ENCODE measurements around the gene ARHGEF1.
A peak's percentile ranks its signal among the peaks of the same experiment; 100 is the strongest.

The ARHGEF1 gene

DNA sequence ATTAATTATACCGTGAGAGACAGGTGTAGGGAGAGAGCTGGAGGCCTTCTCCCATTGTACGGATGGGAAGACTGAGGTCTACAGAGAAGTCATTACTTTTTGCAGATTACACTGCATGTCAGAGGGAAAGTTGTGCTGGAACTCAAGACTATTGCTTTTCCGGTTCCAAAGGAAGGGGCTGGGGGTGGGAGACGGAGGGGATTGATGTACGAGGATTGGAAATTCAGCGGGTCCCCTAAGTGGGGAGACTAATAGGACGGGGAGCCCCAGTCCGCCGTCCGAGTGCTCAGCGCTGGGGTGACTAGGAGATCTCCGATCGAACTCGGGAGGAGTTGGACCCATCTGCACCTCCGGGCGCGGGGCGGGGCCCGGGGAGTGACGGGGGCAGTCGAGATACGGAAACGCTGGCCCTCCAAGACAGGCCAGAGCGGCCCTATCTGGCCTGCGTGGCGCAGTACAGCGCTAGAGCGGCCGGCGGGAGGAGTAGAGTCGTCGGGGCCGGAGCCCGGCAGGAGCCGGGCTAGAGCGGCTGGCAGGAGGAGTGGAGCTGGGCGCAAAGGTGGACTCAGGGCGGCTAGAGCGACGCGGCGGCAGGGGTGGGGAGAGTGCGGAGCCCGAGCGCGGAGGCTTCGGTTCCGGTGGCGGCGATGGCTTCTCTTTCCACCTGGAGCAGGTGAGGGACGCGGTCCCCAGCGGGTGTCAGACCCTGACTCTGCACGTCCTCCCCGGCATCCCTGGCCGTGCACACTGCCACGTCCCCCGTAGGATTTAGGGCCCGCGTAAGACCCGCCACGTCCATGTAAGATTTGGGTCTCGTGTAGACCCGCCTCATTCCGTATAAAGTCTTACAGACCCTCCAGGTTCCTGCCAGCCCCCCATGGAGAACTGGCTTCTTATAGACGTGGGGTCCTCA lies 1.1 kb downstream of the ARHGEF1 start:
- TF ChIP-seq, protein P1, sequence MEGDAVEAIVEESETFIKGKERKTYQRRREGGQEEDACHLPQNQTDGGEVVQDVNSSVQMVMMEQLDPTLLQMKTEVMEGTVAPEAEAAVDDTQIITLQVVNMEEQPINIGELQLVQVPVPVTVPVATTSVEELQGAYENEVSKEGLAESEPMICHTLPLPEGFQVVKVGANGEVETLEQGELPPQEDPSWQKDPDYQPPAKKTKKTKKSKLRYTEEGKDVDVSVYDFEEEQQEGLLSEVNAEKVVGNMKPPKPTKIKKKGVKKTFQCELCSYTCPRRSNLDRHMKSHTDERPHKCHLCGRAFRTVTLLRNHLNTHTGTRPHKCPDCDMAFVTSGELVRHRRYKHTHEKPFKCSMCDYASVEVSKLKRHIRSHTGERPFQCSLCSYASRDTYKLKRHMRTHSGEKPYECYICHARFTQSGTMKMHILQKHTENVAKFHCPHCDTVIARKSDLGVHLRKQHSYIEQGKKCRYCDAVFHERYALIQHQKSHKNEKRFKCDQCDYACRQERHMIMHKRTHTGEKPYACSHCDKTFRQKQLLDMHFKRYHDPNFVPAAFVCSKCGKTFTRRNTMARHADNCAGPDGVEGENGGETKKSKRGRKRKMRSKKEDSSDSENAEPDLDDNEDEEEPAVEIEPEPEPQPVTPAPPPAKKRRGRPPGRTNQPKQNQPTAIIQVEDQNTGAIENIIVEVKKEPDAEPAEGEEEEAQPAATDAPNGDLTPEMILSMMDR (IDR thresholded peaks at IDR 0.05; ENCODE audit: control insufficient read depth, insufficient read depth, low read depth, low read length, missing control alignments): no peak
- peak overlapping the region; percentile 90 for H3K4me3 ChIP-seq (ENCODE audit: control insufficient read depth, low read depth, low read length)
- DNase-seq (ENCODE audit: low read depth): peak; percentile 88

DNA sequence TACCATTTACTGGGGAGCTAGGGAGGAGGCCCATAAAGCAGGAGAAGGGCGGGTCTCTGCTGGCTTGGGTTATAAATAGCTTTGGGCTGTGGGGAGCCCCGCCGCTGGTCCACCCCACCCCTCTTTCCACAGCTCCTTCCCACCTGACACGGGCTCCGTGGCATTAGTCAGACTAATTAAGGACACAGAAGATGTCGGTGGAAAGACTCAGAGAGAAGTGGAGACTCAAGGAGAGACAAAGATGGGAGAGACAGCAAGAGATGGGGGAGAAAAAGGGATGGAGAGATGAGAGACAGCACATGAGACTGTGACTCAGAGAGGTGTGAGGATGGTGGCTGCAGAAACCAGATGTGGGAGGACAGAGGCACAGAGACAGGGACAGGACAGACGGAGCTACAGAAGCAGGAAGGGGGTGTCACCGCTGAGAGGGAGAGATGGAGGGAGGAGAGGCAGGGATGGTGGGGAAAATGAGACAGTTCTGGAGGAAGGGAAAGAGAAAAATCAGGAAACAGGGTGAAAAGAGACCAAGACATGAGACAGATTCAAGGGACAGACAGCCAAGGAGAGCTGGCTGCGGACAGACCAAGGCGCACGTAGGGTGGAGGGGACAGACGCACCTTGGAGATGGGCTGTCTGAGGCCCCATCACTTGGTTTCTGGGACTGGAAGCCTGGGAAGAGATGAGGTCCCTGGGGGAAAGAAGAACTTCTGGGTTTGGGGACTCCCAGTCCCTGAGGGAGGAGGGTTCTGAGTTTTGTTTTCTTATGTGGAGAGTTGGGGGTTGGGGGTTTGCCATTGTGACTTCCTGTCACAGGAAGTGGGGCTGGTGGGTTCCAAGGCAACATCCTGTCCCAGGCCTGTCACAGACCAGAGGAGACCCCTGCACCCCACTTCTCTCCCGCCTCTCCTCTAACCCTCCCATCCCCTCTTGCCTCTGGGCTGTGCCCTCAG lies 4.1 kb downstream of the ARHGEF1 start:
- DNase-seq (ENCODE audit: low read depth): no peak
- TF ChIP-seq, protein P1 (IDR thresholded peaks at IDR 0.05; ENCODE audit: control insufficient read depth, insufficient read depth, low read depth, low read length, missing control alignments): no peak
- no peak overlapping the region for H3K4me3 ChIP-seq (ENCODE audit: control insufficient read depth, low read depth, low read length)

DNA sequence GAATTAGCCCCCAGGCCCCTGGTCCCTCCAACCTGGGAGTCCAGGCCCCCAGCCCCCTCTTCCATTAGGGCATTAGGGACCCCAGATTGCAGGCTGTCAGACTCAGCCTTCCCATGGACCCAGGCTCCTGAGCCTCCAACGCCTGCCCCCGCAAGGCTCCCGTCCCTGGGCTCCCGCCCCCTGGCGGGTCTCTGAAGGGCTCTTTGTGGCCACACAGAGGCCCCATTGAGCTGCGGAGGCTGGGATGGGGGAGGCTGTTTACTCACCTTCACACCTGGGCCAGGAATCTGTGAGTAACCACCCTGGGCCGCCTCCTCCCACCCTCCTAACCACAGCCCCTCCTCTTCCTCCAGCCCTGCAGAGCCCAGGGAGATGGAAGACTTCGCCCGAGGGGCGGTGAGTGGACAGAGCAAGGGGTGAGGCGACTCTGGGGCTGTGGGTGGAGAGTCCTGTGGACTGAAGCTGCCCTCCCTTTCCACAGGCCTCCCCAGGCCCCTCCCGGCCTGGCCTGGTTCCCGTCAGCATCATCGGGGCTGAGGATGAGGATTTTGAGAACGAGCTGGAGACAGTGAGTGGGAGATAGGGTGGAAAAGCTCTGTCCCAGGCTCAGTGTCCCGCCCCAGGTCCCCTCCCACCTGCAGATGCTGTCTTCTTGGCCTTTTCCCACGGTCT lies 4.9 kb downstream of the ARHGEF1 start:
- no peak overlapping the region for H3K4me3 ChIP-seq (ENCODE audit: control insufficient read depth, low read depth, low read length)
- DNase-seq (ENCODE audit: low read depth): no peak
- TF ChIP-seq, protein P1 (IDR thresholded peaks at IDR 0.05; ENCODE audit: control insufficient read depth, insufficient read depth, low read depth, low read length, missing control alignments): no peak

DNA sequence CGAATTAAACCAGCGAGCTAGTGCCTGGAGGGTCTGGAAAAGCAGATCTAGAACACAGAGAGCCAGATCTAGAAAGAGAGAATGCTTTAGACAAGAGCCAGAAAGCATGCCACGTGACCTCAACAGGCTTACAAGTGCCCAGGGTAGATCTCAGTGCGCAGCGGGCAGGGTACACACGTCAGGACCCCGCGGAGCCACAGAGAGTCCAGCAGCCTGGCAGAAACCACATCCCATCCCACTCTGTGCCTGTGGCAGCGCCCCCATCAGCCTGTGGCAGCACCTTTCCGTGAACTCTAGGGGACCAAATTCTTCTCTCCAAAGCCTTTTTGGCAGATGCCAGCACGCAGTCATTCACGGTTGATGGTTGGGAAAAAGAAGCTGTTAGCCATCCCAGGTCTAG lies 5.9 kb downstream of the ARHGEF1 start:
- H3K4me3 ChIP-seq (ENCODE audit: control insufficient read depth, low read depth, low read length): no peak overlapping the region
- TF ChIP-seq, protein P1 (IDR thresholded peaks at IDR 0.05; ENCODE audit: control insufficient read depth, insufficient read depth, low read depth, low read length, missing control alignments): no peak
- no peak for DNase-seq (ENCODE audit: low read depth)

DNA sequence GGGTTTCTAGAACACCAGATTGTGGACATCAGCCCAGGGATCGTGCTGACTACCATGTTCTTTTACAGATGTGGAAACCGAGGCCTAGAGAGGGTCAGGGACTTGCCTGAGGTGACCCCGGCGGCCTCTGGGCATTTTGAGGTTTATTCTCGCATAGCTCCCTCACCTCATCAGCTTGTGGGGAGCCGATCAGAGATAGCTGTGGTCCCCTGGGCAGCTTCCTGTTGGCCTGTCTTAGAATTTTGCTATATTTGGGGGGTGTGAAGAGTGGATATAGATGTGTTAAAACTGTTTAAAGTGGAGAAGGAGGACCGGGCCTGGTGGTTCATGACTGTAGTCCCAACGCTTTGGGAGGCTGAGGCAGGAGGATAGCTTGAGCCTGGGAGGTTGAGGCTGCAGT lies 6.9 kb downstream of the ARHGEF1 start:
- no peak overlapping the region for H3K4me3 ChIP-seq (ENCODE audit: control insufficient read depth, low read depth, low read length)
- TF ChIP-seq, protein P1 (IDR thresholded peaks at IDR 0.05; ENCODE audit: control insufficient read depth, insufficient read depth, low read depth, low read length, missing control alignments): no peak
- DNase-seq (ENCODE audit: low read depth): no peak

DNA sequence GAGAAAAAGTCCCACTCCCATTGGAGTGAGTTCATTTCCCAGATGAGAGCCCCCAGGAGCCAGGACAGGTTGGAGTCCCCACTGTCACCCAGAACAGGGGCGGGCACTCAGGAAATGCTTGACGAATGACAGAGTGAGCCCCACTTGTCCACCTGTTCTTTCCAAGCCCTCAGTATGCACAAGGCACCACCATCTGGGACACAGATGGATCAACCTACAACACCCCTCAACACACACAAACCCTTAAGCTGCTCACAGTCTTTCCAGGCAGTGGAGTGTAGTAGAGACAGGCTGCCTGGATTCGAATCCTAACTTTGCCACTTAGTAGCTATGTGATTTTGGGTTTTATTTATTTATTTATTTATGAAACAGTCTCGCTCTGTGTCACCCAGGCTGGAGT lies 8.0 kb downstream of the ARHGEF1 start:
- TF ChIP-seq, protein P1 (IDR thresholded peaks at IDR 0.05; ENCODE audit: control insufficient read depth, insufficient read depth, low read depth, low read length, missing control alignments): no peak
- H3K4me3 ChIP-seq (ENCODE audit: control insufficient read depth, low read depth, low read length): no peak overlapping the region
- no peak for DNase-seq (ENCODE audit: low read depth)

Measured in AG09309 (cell line).